Stimulated activated CD4-positive, alpha-beta T cell treated with anti-CD3 and anti-CD28 coated beads, Interleukin-4, amount 100 ng/mL, for 24 hours (primary cell): ENCODE measurements around the gene METTL6.
A peak's percentile ranks its signal among the peaks of the same experiment; 100 is the strongest.
"Not testable (repeated sequence)": the region's sequence is repeated elsewhere in the genome, so short reads cannot be mapped to it uniquely, and the experiment has no call there.

Experiments
- DNase-seq: peaks from one replicate; pipeline ENCODE4 v3.0.0-alpha.2; 2020

METTL6 gene

GRCh38 chr3:15450438-15451215, 23.3 kb upstream of the METTL6 start:
- DNase-seq = no peak

DNA sequence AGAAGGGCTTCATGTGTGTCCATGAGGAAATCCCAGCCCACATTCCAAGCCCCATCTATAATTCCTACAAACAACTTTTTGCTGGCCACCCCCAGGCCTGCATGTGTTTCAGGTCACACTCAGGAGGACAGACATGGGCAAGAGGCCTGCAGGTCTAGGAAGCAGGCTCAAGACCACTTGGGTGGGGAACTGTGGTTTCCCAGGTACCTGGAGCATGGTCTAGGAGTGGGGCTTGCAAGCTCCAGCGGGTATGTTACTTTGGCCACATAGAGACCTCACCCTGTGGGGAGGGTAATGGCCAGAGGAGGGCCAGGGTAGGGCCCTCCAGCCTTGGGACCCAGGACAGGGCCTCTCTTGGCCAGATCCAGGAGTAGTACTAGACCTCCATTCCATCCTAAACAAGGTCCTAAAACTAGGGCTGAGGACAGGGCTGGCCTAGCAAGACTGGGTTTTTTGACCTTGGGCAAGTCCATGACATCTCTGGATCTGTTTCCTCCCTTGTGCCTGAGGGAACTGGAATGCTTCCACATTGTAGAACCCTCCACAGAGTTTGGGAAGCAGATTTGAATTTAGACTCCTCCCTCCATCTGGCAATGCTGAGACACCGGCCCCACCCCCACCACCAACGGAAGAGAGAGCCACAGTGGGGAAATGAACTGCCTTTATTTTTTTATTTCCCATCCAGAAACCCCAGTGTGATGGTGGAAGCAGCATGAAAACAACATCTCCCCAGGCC, 22.3 kb upstream of the METTL6 start:
- no peak for DNase-seq

DNA sequence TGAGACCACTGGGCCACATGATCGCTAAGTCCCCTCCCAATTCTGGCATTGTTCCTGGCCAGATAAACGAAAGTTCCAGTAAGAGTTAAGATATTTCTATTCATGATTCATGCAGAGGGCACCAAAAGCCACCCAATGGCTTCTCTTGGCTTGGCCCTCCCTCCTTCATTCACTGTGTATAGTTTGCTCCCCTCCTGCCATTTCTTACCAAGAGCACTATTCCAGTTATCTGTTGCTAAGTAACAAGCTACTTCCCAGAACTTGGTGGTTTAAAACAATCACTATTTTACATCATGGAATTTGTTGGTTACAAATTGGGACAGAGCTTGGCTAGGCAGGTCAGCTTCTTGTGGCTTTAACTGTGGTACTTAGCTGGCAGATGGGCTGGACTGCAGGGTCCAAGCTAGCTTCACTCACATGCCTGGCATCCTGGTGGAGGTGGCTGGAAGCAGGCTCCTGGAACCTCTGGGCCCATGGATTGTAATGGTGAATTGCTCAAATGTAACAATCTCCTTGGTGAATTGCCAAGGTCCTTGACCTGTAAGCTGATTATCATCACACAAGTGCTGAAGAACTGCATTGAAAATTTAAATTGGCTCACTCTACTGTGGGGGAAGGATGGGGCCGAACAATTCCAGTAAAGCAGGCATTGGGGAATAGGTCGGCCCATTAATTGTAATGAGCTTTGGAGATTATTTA, 16.6 kb upstream of the METTL6 start:
- no peak for DNase-seq

GRCh38 chr3:15440891-15441290, 13.5 kb upstream of the METTL6 start:
- DNase-seq = no peak

- no peak for DNase-seq
These were observed 12.1 kb upstream of the METTL6 start for GRCh38 chr3:15439476-15439875.

GRCh38 chr3:15438983-15439382, 11.6 kb upstream of the METTL6 start:
- DNase-seq = no peak

DNA sequence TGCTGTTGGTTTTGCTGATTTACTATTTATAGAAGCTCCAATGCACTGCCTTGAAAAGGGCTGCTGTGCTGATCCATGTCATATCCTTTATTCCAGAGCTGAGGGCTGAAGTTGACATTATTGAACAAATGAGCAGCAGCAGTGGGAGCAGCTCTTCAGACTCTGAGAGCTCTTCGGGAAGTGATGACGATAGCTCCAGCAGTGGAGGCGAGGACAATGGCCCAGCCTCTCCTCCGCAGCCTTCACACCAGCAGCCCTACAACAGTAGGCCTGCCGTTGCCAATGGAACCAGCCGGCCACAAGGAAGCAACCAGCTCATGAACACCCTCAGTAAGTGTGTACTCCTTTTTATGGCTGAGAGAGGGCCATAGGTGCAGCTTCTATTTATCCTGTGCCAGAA, 8.9 kb upstream of the METTL6 start:
- DNase-seq = no peak

DNA sequence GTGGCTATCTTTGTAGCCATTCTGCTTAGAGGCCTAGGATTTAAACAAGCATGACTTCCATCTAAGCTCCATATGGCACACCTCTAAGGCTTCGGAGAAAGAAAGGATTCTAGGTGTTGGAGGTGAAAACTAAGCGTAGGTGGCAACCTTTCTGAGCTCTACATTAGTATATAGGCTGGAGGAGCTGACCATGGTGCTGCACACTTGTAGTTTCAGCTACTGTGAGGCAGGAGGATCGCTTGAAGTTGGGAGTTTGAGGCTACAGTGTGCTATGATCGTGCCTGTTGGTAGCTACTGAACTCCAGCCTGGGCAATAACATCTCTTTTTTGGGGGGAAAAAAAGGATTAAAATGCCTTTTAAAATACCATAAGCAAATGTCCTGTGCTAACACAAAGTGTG, 7.4 kb upstream of the METTL6 start:
- DNase-seq = no peak

DNA sequence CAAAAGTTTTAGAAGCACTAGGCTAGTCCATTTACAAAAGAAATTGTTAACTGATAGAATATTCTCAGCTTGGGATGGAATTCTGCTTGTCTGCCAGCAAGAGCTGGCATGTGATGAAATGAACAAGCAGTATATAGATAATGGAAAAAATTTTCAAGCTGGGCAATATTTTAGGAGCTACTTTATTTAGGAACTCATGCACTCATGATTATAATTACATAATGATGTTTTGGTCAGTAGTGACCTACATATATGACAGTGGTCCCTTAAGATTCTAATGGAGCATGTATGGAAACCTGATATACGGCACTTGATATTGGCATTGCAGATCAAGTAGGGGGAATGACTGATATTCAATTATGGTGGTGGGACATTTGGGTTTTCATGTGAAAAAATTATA, 6.2 kb upstream of the METTL6 start:
- DNase-seq = no peak

DNA sequence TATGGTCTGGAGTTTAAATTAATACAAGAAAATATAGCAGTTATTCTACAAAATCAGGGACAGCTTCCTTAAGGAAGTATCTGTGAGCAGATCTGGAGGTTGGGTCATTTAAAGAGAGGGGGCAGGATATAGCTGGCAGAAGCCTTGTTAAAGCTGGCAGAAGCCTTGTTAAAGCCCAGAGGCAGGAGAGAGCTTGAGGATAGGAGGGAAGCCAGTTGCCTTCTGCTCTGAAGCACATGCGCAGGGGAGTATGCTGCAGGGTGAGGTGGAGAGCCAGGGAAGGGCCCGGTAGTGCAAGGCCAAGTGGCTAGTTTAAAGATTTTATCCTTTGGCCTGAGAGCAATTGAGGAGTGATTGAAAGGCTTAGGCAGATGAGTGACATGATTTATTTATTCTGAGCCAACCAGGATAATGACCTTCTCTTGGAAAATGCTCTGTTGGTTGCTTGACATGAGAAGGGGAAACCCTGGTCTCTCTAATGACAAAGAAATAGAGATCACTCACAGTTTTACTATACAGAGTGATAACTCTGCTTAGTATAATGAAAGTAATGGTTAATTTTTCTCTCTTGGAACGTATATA, 4.0 kb upstream of the METTL6 start:
- no peak for DNase-seq

GRCh38 chr3:15430624-15431023, 3.3 kb upstream of the METTL6 start:
- DNase-seq = no peak

DNA sequence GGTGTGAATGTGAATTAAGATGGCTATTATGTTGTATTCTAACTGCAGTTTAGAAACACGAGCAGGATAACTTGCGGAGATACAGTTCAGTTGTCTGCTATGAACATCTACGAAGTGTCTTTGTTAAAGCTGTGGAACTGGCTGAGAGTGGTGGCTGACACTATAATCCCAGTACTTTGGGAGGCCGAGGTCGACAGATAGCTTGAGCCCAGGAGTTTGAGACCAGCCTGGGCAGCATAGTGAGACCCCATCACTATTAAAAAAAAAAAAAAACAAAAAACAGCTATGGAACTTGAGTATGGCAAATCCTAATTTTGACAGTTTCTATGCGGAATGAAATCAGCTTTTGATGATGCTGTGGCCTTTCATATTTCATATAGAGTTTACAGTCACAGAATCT, 1.7 kb upstream of the METTL6 start:
- no peak for DNase-seq

DNA sequence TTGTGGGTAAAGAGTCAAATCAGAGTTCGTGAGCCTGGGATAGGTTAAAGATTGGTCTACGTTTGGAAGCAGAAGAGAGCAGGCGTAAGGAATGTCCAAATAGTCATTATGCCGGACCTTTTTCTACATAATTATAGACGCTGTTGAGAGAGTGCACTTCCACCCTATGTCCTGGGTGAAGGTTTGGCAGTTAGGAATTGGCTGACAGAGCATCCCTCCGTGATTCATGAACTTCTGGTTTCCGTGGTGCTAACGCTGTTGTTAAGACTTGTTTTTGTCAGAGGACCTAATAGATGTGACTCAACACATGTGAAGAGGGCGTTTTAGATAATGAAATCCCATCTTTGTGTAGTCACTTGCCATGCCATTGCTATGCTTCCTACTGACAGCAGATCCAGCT, 1.2 kb upstream of the METTL6 start:
- DNase-seq = peak; percentile 43

DNA sequence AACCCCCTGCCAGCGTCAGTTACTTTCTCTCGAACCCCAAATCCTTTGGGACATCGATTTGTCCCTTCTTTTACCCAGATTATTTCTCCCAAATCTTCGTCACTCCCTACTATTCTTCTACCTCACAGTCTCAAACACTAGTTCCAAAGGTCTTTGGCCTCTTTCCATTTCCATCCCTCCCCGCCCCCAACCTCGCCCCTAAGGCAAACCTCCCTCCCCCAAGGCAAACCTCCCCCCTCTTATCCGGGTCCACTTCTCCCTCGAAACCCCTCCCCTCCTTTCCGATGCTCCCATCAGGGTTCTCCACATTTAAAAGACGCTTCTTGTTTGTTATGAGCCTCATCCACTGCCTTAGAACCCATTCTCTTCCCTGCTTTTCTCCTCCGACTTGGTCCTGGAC, 637 bp upstream of the METTL6 start:
- DNase-seq = no peak

DNA sequence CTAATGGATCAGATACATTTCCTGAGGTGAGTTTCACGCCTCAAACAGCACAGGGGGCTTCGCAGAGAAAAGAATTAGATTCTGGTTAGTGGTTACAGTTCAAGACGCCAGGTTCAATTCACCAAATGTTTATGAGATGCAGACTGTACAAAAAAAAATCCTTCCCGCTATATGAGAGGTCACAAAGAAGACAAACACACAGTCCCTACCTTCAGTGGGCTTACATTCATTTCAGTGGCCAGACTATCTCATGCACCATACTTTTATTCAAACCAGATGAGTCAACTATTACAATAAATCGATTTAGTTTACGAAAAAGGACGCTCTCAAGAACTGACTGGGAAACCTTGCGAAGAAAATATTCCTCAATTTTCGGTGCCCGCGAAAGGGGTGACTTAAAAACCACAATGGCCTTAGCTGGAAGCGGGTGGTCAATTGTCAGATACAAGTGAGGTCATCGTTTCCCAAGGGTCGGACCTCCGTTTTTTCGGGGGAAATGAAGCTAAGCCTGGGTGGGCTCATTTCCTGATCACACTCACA, 695 bp downstream of the METTL6 start:
- DNase-seq = no peak

- DNase-seq = no peak
These were observed 6.5 kb downstream of the METTL6 start for GRCh38 chr3:15420871-15421270.

DNA sequence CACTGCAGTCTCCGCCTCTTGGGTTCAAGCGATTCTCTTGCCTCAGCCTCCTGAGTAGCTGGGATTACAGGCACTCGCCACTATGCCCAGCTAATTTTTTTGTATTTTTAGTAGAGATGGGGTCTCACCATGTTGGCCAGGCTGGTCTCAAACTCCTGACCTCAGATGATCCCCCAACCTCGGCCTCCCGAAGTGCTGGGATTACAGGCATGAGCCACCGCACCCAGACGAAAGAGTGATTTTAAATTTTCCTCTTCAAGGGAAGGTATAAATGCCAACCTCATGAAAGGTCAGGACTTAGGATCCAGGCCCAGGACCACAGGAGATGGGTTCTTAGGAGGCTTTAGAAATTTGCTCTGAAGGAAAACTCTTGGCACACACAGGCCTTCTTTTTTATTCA, 16.4 kb downstream of the METTL6 start:
- DNase-seq = not testable (repeated sequence)

GRCh38 chr3:15409774-15410173, 17.6 kb downstream of the METTL6 start:
- no peak for DNase-seq

- no peak for DNase-seq
These were observed 18.1 kb downstream of the METTL6 start for GRCh38 chr3:15409239-15409638.

DNA sequence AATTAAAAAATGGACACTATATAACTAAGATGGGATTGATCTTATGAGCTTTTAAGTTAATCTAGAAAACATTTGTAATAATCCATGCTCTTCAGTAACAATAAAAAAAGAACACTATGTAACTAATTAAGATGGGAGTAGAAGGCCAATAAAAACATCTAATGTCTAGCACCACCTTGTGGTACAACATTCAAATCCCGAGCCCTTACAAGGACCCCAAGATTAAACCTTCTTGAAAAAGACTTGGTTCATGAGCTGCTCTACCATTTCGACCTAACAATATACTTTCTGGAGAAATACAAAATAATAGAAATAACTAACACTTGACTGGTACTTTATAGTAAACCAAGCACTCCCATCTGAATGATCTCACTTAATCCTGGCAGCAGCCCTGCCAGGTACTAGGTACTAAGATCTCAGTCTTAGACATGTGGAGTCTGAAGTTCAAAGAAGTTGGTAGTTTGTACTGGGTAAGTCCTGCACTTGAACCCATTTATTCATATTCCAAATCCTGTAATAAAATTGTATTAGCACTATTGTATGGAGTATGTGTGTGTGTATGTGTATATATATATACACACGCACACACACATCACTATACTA, 21.8 kb downstream of the METTL6 start:
- peak; percentile 12 for DNase-seq

DNA sequence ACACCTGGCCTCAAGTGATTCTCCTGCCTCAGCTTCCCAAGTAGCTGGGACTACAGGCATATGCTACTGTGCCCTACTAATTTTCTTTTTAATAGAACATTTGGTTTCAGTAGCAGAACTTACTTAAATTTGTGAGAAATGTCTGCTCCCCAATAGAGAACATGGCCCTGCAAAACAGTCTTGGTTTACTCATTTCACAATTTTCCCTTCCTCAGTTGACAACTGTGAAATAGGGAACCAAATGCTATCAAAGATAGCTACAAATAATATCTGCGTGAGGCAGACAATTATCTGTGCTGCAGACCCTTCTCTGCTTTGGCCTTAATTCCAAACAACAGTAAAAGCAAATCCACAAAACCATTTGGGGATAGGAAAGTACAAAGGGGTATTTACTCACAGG, 22.6 kb downstream of the METTL6 start:
- no peak for DNase-seq

- no peak for DNase-seq
These were observed 23.4 kb downstream of the METTL6 start for GRCh38 chr3:15403965-15404364.

DNA sequence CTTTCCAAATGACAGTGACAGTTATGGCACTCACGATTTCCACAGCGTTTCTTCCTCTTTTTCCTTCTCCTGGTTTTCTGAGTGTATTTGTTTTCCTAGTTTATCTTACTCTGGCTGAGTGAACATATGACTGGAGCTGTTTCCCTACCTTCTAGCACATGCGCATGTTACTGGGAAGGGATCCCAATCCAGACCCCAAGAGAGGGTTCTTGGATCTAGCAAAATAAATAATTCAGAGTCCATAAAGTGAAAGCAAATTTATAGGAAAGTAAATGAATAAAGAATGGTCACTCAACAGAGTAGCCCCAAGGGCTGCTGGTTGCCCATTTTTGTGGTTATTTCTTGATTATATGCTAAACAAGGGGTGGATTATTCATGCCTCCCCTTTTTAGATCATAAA, 23.8 kb downstream of the METTL6 start:
- DNase-seq = no peak
